IMR-90 (cell line): ENCODE data around the gene CUL9.

Source experiments
- BHLHE40 ChIP-seq: fragments of 150-350 bp; IDR thresholded peaks from 2 replicates; pipeline ENCODE4 v1.6.1; 2016; ENCODE audit warnings: mild to moderate bottlenecking, low read depth, low read length
- NFE2L2 ChIP-seq: fragments of 150-350 bp; IDR thresholded peaks from 2 replicates; pipeline ENCODE4 v1.6.1; 2016; ENCODE audit warnings: low read depth, mild to moderate bottlenecking, low read length
- TF ChIP-seq, protein P1 (sequence below): conservative IDR thresholded peaks from 2 replicates; pipeline ENCODE4 v1.5.1; 2012; ENCODE audit warnings: mild to moderate bottlenecking, low read depth, low read length, improper control_type of control experiment

DNA sequence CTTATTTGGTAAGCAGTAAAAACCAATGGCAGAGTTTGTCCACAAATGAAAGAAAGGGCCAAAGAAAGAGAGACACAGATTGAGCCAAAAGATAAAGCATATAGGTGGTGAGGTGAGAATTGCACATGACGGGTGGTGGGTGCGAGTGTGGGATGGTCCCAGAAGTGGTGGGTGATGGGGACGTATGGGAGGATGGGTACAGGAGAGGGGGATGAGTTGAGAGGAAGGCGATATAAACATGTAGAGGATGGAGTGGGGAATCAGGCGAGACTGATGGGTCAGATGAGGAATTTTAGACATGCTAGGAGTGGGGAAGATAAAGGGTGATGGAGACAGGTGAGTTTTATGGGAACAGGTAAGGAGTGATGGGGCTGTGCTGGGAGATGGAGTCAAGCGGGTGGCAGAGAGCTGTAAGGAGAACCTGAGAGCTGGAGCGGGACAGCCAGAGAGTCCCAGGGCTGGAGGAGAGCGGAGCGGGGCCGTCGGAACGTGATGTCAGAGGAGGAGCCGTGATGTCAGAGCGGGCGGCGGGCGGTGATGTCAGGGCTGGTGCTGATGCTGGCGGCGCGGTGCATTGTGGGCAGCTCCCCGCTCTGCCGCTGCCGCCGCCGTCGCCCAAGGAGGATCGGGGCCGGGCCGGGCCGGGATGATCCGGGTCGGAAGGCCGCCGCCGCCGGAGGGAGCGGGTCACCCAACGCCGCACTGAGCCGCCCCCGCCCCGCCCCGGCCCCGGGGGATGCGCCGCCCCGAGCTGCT is 61.1 kb downstream of the CUL9 start, which contains the start of gene TTBK1:
- TF ChIP-seq, protein P1, sequence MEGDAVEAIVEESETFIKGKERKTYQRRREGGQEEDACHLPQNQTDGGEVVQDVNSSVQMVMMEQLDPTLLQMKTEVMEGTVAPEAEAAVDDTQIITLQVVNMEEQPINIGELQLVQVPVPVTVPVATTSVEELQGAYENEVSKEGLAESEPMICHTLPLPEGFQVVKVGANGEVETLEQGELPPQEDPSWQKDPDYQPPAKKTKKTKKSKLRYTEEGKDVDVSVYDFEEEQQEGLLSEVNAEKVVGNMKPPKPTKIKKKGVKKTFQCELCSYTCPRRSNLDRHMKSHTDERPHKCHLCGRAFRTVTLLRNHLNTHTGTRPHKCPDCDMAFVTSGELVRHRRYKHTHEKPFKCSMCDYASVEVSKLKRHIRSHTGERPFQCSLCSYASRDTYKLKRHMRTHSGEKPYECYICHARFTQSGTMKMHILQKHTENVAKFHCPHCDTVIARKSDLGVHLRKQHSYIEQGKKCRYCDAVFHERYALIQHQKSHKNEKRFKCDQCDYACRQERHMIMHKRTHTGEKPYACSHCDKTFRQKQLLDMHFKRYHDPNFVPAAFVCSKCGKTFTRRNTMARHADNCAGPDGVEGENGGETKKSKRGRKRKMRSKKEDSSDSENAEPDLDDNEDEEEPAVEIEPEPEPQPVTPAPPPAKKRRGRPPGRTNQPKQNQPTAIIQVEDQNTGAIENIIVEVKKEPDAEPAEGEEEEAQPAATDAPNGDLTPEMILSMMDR: no peak
- no peak for TF ChIP-seq NFE2L2
- TF ChIP-seq BHLHE40: no peak
